SH-SY5Y (cell line): ENCODE results near the gene GMDS.

ENCODE experiments used
- GATA2 ChIP-seq: IDR thresholded peaks from 2 replicates; pipeline ENCODE4 v1.6.1; 2011; ENCODE audit warnings: mild to moderate bottlenecking, low read depth, low read length
- GATA3 ChIP-seq: IDR thresholded peaks from 2 replicates; pipeline ENCODE4 v1.6.1; 2011; ENCODE audit warnings: low read depth, mild to moderate bottlenecking, low read length, moderate library complexity

DNA sequence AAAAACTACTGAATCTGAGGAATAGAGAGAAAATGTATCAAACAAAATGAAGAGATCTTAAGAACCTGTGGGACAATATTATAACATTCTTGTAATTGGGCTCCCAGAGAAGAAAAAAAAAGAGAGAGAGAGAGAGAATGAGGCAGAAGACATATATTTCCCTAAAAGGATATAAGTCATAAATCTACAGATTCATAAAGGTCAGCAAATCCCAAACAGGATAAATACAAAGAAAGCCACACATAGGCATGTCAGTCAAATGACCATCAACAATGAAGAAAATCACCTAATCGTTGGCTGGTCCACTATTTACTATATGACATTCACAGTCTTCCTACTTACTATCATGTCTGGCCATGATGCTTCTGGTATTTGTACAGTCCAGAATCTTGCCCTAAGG is 190.3 kb downstream of the GMDS start:
- TF ChIP-seq GATA2 (no peak), GATA3 (no peak)
